ENCODE results near the gene DRC1. TPM values are rescaled to one million over a fixed set of nuclear protein-coding genes. Genes with fewer than 3 reads are reported as not detected.
"Not testable (repeated sequence)": the region's sequence is repeated elsewhere in the genome, so short reads cannot be mapped to it uniquely, and the experiment has no call there.

Gene DRC1
- total RNA-seq, 1 experiment from 2014 or later: not detected

DNA sequence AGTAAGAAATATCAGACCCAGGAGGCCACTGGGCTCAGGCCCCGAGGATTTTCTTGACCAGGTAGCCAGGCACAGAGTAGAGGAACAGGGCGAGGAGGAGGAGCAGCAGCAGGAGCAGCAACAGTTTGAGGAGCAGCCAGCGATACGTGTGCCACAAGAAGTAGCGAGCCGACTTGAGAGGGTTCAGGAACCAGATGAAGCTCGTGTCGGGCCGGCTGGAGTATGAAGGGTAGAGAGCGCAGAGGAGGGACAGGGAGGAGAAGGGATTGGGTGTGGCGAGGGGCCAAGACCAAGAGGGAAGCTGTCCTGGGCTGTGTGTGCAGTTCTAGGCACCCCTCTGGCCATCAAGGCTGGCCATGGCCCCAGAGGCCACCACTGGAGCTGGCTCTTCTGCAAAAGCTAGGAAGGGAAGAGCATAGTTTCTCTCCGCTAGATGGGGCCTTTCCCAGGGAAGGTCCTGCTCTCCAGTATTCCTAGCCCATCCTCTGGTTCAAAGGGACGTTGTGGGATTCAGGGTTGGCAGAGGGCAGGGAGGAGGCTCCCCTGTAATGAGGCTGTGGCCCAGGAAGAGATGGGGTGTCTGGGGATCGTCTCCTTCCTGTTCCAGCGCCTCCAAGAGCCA, 58.4 kb downstream of the DRC1 start:
- in situ Hi-C loops (cut with HindIII; ENCODE audit: low sequenced_read_pairs): no loop called here
- DNase-seq (ENCODE audit: low spot score): no peak

DNA sequence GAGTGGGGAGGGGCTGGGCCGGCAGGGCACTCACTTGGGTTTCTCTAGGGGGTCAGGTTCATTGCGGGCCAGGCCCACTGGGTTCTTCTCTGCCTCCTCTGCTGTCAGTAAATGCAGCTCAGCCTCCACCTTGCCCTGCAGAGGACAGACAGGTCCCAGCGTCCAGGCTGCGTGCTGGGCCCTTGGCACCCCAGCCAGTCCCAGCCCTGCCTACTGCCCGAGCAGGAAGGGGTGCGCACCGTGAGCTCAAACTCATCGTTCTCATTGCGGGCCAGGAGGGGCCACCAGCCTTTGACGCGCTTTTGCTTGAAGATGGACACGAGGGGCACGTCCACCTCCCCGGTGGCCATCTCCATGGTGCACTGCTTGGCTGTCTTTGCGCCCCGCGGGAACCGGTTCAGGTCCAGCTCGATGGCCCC, 58.9 kb downstream of the DRC1 start:
- in situ Hi-C loops (cut with HindIII; ENCODE audit: low sequenced_read_pairs): no loop called here

DNA sequence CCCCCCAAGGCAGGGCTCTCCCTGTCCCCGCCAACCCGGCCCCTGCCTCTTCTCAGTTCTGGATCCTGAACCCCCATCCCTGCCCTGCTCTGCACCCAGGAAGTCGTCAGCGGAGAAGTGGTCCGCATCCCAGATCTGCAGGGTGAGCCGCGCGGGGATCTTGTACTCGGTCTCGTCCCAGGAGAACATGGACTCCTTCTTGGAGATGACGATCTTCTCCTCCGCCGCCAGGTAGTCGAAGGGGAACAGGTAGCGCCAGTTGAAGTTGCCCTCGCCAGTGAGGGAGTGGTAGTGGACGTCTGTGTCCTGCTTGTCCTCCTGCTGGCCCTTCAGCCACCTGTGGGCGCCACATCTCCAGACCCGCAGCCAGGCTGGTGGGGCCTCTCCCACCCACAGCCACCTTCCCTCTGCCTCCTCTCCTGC, 59.9 kb downstream of the DRC1 start:
- in situ Hi-C loops (cut with HindIII; ENCODE audit: low sequenced_read_pairs): no loop called here
- DNase-seq (ENCODE audit: low spot score): no peak

More for the DNA sequence above, 58.9 kb downstream of the DRC1 start:
- DNase-seq (ENCODE audit: low spot score): no peak

DNA sequence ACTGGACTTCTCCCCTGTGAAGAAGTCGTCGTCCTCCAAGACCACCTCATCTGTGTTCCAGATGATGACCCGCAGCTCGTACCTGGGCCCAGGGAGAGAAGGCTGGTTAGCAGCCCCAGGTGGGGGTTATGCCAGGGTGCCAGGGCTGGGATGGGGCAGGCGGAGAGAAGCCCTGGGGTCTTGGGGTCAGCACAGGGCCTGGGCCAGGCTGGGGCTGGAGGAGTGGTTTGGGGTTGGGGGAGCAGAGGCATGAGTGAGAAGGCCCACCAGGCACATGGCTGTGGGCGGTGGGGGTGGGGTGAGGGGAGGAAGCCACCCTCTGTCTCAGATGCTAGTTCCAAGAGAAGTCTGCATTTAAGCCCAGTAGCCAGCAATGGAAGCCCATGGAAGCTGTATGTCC, 60.4 kb downstream of the DRC1 start:
- in situ Hi-C loops (cut with HindIII; ENCODE audit: low sequenced_read_pairs): no loop called here
- DNase-seq (ENCODE audit: low spot score): no peak

DNA sequence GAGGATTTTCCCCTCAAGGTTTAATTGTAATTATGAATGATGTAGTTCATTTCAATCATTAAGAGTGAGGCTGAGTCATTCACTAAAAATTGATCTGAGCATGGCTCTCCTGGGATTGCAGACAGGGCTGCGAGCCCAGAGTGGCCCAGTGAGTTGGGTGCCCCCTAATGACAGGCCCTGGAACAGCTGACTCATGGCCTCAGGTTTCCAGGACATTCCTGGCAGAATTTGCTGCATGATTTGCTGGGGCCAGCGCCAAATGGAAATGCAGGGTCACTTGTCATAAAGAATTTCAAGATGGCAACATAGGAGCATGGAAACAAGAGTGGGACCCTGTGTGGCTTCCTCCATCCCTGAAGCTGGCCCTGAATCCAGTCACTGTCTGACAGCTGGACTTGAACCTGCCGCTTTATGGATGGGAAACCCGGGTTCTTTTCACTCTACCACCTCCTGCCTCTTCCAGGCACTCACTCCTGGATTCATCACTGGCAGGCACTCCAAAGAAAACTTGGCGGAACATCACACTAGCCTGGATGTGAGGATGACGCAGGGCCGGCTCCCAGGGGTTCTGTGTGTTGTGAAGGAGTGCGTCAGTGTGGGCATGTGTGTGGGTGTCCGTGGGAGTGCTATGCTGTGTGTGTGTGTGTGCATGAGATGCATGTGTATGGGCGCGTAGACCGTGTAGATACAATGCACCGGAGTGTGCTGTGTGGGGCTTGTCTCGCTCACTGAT, 61.0 kb downstream of the DRC1 start:
- in situ Hi-C loops (cut with HindIII; ENCODE audit: low sequenced_read_pairs): no loop called here
- DNase-seq (ENCODE audit: low spot score): no peak

DNA sequence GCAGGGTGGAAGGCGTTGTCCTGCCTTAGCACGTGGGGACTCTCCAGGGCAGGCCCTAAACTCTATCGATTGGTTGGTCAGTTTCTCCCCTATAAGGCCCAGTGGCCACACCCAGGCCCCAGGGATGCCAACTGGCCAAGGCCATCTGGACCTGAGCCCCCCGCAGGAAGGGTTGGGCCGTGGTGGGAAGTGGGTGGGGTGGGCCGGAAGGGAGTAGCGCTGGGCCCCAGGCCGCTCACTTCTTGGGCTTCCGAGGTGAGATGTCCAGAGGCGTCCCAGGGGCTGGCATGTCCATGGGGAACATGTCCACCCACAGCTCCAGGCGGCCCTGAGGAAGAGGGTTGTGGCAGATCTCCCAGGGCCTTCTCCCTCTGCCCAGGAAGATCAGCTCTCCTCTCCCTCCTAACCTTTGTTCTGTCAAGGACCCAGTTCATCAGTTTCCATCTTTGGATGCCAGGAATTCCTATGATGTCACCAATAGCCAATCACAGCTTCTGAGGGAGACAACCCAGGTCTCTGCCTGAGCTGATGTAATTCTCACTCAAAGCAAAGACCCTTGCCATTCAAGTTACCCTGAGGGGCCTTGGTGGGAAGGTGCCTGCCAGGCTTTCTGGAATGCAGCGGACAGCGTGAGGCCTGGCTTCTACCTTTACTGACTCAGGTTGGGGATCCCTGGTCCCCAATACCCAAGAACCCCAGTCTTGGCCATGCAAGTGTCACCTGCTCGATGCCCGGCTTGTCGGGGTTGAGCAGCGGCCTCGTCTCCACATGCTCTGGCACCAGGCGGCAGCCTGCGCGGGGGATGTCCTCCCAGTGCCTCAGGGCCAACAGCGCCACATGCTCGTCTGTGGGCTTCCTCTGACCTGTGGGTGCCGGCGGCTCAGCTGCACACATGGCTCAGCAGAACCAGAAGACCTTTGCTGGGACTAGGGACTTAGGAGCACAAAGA, 61.8 kb downstream of the DRC1 start:
- in situ Hi-C loops (cut with HindIII; ENCODE audit: low sequenced_read_pairs): no loop called here
- no peak for DNase-seq (ENCODE audit: low spot score)

DNA sequence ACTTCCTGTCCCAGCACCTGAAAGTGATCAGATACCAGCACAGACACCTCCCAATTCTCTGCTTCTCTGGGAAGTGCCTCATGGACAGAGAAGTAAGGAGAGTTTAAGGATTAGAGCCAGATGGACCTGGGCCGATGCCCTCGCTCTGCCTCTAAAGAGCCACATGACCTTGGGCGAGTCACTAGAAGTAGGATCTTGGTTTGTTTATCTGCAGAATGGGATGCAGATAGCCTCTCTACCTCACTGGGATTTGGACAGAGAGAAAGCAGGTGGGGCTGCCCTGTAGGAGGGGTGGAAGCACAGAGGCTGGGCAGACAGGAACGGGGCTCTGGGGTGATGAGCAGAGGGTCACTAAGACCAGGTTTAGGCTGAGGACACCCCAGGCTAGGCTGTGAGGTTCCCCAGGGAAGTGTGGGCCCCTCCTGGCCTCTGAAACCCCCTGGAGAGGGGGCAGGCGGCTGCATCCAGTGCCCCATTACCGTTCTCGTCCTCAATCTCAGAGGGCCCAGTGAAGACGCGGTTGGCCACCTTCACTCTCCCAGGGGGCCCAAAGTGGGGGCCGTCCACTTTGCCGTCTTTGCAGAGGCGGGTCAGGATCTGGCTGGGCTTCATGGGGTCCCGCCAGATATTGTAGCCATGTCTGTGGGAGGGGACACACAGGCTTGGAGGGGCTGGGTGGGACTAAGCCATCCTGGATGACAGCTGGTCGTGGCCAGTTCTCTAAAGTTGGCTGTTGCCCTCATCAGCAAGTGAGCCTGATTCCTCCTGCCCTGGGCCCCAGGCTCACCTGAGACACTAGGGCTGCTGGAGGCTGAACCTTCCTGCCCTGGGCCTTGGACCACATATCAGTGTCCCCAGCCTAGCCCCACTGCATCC, 62.9 kb downstream of the DRC1 start:
- no peak for DNase-seq (ENCODE audit: low spot score)
- in situ Hi-C loops (cut with HindIII; ENCODE audit: low sequenced_read_pairs): no loop called here

DNA sequence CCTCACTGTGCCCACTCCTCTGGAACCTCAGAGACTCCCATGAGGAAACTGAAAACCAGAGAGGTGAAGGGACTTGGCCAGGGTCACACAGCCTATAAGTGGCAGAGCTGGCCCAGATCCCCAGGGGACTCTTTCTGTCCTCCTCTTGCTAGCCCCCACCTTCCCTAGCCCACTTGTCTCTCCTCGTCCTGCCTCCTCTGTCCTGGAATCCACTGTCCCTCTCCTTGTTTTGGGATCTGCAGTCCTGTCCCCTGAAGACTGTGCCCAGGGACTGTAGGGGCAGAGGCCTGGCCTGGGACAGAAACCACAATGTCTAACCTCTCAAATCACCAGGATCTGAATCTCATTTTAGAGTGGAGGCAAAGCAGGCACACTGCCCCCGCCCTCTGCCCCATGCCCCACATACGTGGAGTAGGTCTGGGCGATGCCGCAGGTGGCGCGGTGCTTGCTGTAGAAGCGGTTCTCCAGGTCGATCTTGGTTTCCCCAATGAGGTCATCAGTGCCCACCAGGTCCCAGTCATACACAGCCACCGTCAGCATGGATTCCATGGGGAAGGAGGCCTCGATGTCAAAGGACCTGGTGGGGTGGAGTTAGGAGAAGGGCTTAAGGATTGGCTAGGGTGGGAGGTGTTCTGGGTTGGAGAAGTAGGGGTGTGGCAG, 63.7 kb downstream of the DRC1 start:
- DNase-seq (ENCODE audit: low spot score): no peak
- in situ Hi-C loops (cut with HindIII; ENCODE audit: low sequenced_read_pairs): no loop called here

DNA sequence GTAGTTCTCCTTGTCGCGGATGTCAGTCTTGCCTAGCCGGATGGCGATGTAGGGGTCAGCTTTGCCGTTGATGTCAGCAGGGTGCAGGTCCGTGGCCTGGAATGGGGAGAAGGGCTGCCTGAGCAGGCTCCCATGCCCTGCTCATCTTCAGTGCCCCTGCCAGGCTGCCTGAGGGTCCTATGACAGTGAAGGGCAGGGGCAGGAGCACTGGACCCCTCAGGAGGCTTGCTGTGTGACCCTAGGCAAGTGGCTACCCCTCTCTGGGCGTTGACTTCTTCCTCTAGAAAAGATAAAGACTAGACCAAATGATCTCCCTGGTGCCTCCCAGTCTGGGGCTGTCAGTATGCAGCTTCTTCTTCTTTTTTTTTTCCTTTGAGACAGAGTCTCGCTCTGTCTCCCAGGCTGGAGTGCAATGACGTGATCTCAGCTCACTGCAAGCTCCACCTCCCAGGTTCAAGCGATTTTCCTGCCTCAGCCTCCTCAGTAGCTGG, 64.3 kb downstream of the DRC1 start:
- no peak for DNase-seq (ENCODE audit: low spot score)
- in situ Hi-C loops (cut with HindIII; ENCODE audit: low sequenced_read_pairs): no loop called here

DNA sequence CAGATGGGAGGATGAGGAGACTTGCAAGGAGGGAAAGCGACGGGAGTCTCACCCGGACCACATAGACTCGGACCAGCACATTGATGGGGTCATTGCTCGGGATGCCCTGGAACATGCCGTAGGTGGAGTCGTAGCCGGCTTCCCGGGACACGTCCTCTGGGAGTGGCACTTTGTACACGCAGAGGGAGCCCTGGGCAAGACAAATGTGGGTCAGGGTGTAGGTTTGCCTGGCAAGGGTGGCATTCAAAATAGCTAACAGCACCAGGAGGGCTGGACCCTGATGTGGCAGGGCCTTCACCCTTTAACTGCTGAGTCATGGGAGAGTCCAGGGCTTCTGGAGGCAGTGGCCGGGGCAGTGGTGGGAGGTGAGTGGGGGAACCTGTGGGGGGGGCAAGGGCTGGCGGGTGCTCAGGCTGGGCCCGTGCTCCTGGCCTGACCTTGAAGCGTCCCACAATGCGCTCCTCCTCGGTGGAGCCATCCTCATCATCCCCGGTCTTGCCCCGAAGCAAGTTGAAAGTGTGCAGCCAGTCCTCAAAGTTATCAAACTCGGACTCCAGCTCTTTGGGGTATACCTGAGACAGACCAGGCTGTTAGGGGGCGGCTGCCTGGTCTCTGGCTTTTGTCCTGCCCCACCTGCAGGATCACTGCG, 65.1 kb downstream of the DRC1 start:
- in situ Hi-C loops (cut with HindIII; ENCODE audit: low sequenced_read_pairs): no loop called here
- no peak for DNase-seq (ENCODE audit: low spot score)

DNA sequence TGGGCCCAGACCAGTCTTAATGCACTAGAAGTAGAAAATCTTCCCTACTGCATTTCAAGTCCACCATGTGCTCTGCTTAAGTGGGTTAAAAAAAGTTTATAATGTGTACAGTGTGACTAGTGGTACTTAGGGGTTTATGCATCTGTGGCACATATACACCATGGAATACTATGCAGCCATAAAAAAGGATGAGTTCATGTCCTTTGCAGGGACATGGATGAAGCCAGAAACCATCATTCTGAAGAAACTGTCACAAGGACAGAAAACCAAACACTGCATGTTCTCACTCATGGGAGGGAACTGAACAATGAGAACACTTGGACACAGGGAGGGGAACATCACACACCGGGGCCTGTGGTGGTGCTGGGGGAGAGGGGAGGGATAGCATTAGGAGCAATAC, 66.8 kb downstream of the DRC1 start:
- DNase-seq (ENCODE audit: low spot score); in situ Hi-C loops (cut with HindIII; ENCODE audit: low sequenced_read_pairs): not testable (repeated sequence)

DNA sequence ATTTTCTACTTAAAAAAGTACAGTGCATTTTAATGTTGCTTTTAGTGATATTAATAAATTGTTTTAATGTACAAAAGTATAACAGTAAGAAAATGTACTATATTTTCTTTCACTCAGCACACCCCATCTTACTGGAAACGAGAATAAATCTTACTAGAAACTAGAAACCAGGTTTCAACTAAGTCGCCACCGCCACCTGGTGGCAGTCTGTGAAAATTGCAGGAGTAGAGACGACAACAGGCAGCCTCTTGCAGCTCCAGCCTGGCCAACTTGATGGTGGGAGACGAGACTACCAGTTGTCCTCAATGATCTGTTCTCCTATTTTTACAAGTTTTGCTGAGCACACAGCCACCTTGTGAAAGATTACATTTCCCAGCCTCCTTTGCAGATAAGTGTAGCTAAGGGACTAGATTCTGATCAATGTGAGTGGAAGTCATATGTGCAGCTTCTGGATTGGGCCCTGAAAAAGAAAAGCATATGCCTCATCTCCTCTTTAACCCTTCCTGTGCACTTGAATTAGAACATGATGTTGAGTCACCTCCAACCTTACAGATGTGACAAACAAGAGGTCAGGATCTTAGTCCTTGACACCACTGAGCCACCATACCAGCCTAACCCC, 67.5 kb downstream of the DRC1 start:
- DNase-seq (ENCODE audit: low spot score): peak; percentile 35
- in situ Hi-C loops (cut with HindIII; ENCODE audit: low sequenced_read_pairs): no loop called here

DNA sequence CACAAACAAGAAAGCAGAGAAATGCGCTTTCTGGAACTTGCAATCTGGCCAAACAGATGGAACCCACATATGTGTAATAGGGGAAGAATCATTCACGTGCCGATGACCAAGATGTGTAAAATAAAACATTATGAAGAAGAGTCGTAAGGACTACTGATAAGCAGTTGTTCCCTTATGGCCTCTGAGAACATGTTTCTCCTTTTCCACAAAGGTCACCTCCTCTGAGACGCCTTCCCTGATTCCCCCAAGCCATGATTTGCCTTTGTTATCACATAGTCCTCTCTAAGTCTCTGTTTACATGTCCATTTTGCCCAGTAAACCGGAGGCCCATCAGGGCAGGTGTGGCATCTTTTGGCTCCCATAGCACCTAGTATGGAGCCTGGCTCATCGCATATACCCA, 68.2 kb downstream of the DRC1 start:
- in situ Hi-C loops (cut with HindIII; ENCODE audit: low sequenced_read_pairs): no loop called here
- no peak for DNase-seq (ENCODE audit: low spot score)

DNA sequence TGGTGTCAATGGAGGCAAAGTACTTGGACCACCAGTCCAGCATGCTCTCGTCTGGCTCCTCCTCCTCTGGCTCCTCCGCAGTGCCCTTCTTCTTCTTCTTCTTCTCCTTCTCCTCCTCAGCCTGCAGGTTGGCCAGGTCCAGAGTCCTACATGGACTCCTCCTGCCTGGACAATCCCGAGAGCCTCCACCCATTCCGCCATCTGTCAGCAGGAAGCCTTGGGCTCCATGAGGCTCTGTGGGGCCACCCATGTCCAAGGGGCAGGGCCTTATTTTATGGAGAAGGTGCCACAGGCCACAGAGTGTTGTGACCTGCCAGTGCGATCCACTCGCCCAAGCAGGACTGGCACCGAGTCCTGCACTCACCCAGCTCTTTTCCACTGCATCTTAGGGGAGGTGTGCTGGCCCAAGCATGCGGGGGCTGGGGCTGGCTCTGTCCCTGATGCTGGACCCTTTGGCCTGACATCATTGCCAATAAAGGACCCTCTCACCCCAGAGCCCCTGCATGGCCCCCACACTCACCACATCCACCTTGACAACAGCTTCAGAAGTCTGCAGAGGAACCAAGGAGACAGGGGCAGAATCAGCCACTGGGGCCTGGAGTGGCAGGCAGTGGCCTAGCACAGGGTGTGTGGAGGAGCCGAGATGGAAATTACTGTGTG, 69.0 kb downstream of the DRC1 start:
- in situ Hi-C loops (cut with HindIII; ENCODE audit: low sequenced_read_pairs): no loop called here
- DNase-seq (ENCODE audit: low spot score): no peak

DNA sequence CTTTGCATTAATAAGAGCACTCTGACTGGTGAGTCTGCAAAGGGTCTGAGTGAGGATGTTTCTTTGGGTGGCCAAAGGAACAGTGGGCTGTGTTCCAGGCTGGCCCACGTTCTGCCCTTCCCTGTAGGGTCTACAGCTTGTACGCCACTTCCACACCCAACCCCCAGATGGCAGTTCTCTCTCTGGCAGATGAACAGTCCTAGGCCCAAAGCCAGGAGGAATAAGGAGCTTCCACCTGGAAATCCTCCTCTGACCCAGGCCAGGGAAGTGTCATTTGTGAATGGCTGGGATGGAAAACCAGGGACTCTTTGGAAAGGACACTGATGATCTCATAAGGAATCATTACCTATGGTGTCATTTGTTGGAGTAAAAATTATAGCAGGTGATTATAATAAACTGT, 69.6 kb downstream of the DRC1 start:
- DNase-seq (ENCODE audit: low spot score): peak; percentile 91
- in situ Hi-C loops (cut with HindIII; ENCODE audit: low sequenced_read_pairs): no loop called here

DNA sequence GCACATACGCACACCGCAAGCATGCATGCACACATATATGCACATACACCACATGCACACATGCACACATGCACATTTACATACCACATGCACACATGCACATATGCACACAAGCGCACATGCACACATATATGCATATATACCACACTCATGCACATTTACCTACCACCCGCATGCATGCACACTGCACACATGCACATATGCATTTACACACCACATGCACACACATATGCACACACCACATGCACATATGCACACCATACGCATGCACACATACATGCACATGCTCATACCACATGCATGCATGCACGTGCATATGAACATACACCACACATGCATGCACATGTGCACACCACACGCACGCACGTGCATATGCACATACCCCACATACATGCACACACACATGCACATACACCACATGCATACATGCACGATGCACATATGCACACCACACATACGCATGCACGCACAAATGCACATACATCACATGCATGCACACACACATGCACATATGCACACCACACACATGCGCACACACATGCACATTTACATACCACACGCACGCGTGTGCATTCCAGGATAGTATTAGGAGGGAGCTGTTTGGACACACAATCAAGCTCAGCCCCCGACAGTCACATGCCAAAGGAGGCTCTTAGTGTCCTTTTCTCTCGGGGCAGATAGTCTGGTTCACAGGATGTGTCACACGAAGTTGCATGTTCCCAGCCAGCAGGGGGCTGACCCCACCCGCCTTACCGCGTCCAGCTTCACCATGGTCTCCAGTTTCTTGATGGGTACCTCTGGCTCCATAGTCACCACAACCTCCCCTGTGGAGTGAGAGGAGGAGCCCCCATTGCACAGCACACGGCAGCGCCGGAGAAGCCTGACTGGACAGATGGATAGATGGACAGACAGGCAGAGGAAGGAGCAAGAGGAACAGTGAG, 70.3 kb downstream of the DRC1 start:
- in situ Hi-C loops (cut with HindIII; ENCODE audit: low sequenced_read_pairs): no loop called here
- DNase-seq (ENCODE audit: low spot score): no peak
